ENCODE data around the gene CRISPLD2. TPM values are rescaled to one million over a fixed set of nuclear protein-coding genes. Genes with fewer than 3 reads are reported as not detected.

CRISPLD2 gene
- total RNA-seq: 80.4 and 82.6 TPM in 2 replicates

DNA sequence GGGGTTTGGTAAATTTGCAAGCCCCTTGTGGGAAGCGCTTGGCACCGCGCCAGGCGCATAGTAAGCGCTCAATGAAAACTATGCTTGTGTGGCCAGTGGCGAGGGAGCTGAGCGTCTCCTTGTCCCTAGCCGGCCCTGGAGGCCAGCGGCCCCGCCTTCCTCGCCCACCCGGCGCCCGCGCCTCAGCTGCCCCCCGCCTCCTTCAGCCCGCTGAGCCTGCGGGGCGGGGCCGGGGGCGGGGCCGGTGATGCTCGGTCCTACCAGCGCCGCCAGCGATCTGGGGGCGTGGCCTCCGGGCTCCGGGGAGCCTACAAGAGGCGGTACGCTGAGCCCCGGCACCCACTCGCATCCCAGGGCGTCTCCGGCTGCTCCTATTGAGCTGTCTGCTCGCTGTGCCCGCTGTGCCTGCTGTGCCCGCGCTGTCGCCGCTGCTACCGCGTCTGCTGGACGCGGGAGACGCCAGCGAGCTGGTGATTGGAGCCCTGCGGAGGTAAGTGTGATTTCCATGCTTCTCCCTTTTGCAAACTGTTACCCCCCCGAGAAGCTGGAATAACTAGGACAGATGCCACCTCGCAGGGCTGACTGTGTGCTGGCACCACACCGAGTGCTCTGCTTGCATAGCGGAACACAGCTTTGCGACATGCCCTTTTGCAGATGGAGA, at the start of gene CRISPLD2:
TSS of gene CRISPLD2 (plus strand) at position 342 of the 661 bp plus-strand sequence. CDS start 18,511 bp downstream, outside the sequence.

Other genes with a start within 250 kb of the CRISPLD2 start
- gene COTL1, start 201.9 kb upstream of the CRISPLD2 start, total RNA-seq: 73.3 and 96.4 TPM in 2 replicates
- 59.4 and 86.6 TPM in 2 replicates for gene KLHL36, start 171.5 kb upstream of the CRISPLD2 start, total RNA-seq
- gene USP10, start 120.0 kb upstream of the CRISPLD2 start, total RNA-seq: 30.0 and 37.9 TPM in 2 replicates
- 72.4 and 103 TPM in 2 replicates for gene ZDHHC7, start 191.6 kb downstream of the CRISPLD2 start, total RNA-seq
- gene KIAA0513, start 207.8 kb downstream of the CRISPLD2 start, total RNA-seq: 16.2 and 33.1 TPM in 2 replicates